ENCODE data around the gene DUOXA2. TPM values are rescaled to one million over a fixed set of nuclear protein-coding genes. Genes with fewer than 3 reads are reported as not detected.
"Not testable (repeated sequence)": the region's sequence is repeated elsewhere in the genome, so short reads cannot be mapped to it uniquely, and the experiment has no call there.

DUOXA2 gene
- total and polyA plus RNA-seq, 3 donors from 2014 or later = 0.31 to 0.39 (median 0.36) TPM

- H3K9me3 ChIP-seq = no peaks in the 10 kb centered on the region
- H3K27ac ChIP-seq = no peak overlapping the region
- H3K4me1 ChIP-seq = peaks cover 5% of the 10 kb centered on the region
- TF ChIP-seq POLR2A (IDR thresholded peaks at IDR 0.05) (no peak), CTCF (IDR thresholded peaks at IDR 0.05) (no peak)
- no peaks in the 10 kb centered on the region for H3K27me3 ChIP-seq
- no peak for DNase-seq
- no peaks in the 10 kb centered on the region for H3K36me3 ChIP-seq (ENCODE audit: low read depth, missing control alignments)
- intact Hi-C loops (cut with DNase I; ENCODE audit: low total_unique reads) = no loop called here
- no peak overlapping the region for H3K4me3 ChIP-seq
- WGBS, 2 donors = 67 to 75% methylated on average over 3 of the region's 3 CpGs
Observed at GRCh38 chr15:45132844-45133560, 18.9 kb downstream of the DUOXA2 start.

GRCh38 chr15:45133561-45133920 is 19.4 kb downstream of the DUOXA2 start:
- H3K4me1 ChIP-seq = peaks cover 5% of the 10 kb centered on the region
- no peaks in the 10 kb centered on the region for H3K27me3 ChIP-seq
- WGBS, 2 donors = 71 to 72% methylated on average over 5 of the region's 5 CpGs
- DNase-seq = no peak
- no peak overlapping the region for H3K27ac ChIP-seq
- no peak for TF ChIP-seq CTCF (IDR thresholded peaks at IDR 0.05)
- no peak for TF ChIP-seq POLR2A (IDR thresholded peaks at IDR 0.05)
- H3K4me3 ChIP-seq = no peak overlapping the region
- intact Hi-C loops (cut with DNase I; ENCODE audit: low total_unique reads) = no loop called here
- no peaks in the 10 kb centered on the region for H3K36me3 ChIP-seq (ENCODE audit: low read depth, missing control alignments)
- H3K9me3 ChIP-seq = no peaks in the 10 kb centered on the region

GRCh38 chr15:45134046-45134445 is 19.9 kb downstream of the DUOXA2 start:
- intact Hi-C loops (cut with DNase I; ENCODE audit: low total_unique reads) = no loop called here
- Histone ChIP-seq H3K9me3 (no peaks in the 10 kb centered on the region), H3K4me1 (peaks cover 5% of the 10 kb centered on the region), H3K4me3 (no peak overlapping the region), H3K27me3 (no peaks in the 10 kb centered on the region), H3K27ac (no peak overlapping the region), H3K36me3 (ENCODE audit: low read depth, missing control alignments) (no peaks in the 10 kb centered on the region)
- no peak for TF ChIP-seq CTCF (IDR thresholded peaks at IDR 0.05)
- no peak for TF ChIP-seq POLR2A (IDR thresholded peaks at IDR 0.05)
- WGBS, 2 donors = 92 to 95% methylated on average over 7 of the region's 7 CpGs
- no peak for DNase-seq

GRCh38 chr15:45134682-45135604 is 20.8 kb downstream of the DUOXA2 start:
- TF ChIP-seq CTCF (IDR thresholded peaks at IDR 0.05) = no peak
- peak overlapping the region in 1 of 2 donors; percentile 31 for H3K4me3 ChIP-seq

GRCh38 chr15:45135705-45136377 is 21.7 kb downstream of the DUOXA2 start:
- H3K9me3 ChIP-seq; H3K27me3 ChIP-seq; H3K4me3 ChIP-seq; H3K4me1 ChIP-seq; intact Hi-C loops (cut with DNase I; ENCODE audit: low total_unique reads); DNase-seq; H3K27ac ChIP-seq; H3K36me3 ChIP-seq (ENCODE audit: low read depth, missing control alignments): not testable (repeated sequence)
- 0 to 9% methylated on average over 1 to 8 of the region's 37 CpGs for WGBS, 2 donors

More at GRCh38 chr15:45134682-45135604, 20.8 kb downstream of the DUOXA2 start:
- H3K27ac ChIP-seq = no peak overlapping the region
- peak; percentile 42 for DNase-seq
- WGBS, 2 donors = 8 to 10% methylated on average over 20 to 47 of the region's 57 CpGs
- intact Hi-C loops (cut with DNase I; ENCODE audit: low total_unique reads) = no loop called here
- no peaks in the 10 kb centered on the region for H3K9me3 ChIP-seq
- no peaks in the 10 kb centered on the region for H3K36me3 ChIP-seq (ENCODE audit: low read depth, missing control alignments)
- H3K27me3 ChIP-seq = no peaks in the 10 kb centered on the region
- H3K4me1 ChIP-seq = peaks cover 5% of the 10 kb centered on the region

Data from testis (tissue), 3 donors.